Suprapubic skin (tissue), 4 donors: ENCODE measurements around the gene SLC25A29. TPM values are rescaled to one million over a fixed set of nuclear protein-coding genes. Genes with fewer than 3 reads are reported as not detected.
"Not testable (repeated sequence)": the region's sequence is repeated elsewhere in the genome, so short reads cannot be mapped to it uniquely, and the experiment has no call there.

ENCODE experiments used
- DNase-seq, 2 donors: peaks; one replicate each; pipeline ENCODE4 v3.0.0-alpha.2; 2019; ENCODE audit warnings: low spot score in 2 of 2
- H3K27ac ChIP-seq: fragments of 200-600 bp; sonication (generic); one replicate; pipeline ENCODE4 v1.5.1; 2019
- H3K27me3 ChIP-seq: fragments of 200-600 bp; sonication (generic); one replicate; pipeline ENCODE4 v1.5.1; 2019
- H3K36me3 ChIP-seq: fragments of 200-600 bp; sonication (generic); one replicate; pipeline ENCODE4 v1.5.1; 2019
- H3K4me1 ChIP-seq: fragments of 200-600 bp; sonication (generic); one replicate; pipeline ENCODE4 v1.5.1; 2019
- H3K4me3 ChIP-seq: fragments of 200-600 bp; sonication (generic); one replicate; pipeline ENCODE4 v1.5.1; 2019; ENCODE audit warnings: mild to moderate bottlenecking
- H3K9me3 ChIP-seq: fragments of 200-600 bp; sonication (generic); one replicate; pipeline ENCODE4 v1.5.1; 2019
- EP300 ChIP-seq: sonication (generic); formaldehyde crosslinking; IDR thresholded peaks from one replicate; pipeline ENCODE4 v1.6.1; 2017; ENCODE audit warnings: antibody characterized with exemption
- POLR2A ChIP-seq, 2 donors: fragments of 450-650 bp; IDR thresholded peaks; one replicate each; pipeline ENCODE4 v1.6.1; 2017; ENCODE audit warnings: antibody characterized with exemption in 2 of 2, mild to moderate bottlenecking in 2 of 2, moderate library complexity in 2 of 2
- POLR2AphosphoS5 ChIP-seq, 3 donors: sonication (generic); formaldehyde crosslinking; IDR thresholded peaks; one replicate each; pipeline ENCODE4 v1.6.1; 2017; ENCODE audit warnings: antibody characterized with exemption in 3 of 3
- WGBS: methylation state at CpG from one replicate; pipeline ENCODE4 v1.1.5; 2018; 5-methylcytosine and 5-hydroxymethylcytosine counted together
- total RNA-seq, 4 donors: library from RNA; depleted of rRNA; stranded (reverse); fragments of >200 nt; gene quantifications; one replicate each; pipeline ENCODE4 v1.1.0, GENCODE V29; 2016
- TF ChIP-seq, protein P1 (sequence below), 2 donors: fragments of 200-600 bp in 1 of 2; fragments of 450-650 bp in 1 of 2; sonication (generic) in 1 of 2; IDR thresholded peaks; one replicate each; pipeline ENCODE4 v1.5.1; 2016 to 2019; ENCODE audit warnings: antibody characterized with exemption in 2 of 2, mild to moderate bottlenecking in 1 of 2, moderate library complexity in 1 of 2

The SLC25A29 gene
- total RNA-seq, 4 donors from 2014 or later = 88.1 to 254 (median 120) TPM

- Histone ChIP-seq H3K4me3 (peak overlapping the region; percentile 72), H3K36me3 (peaks cover 5% of the 10 kb centered on the region), H3K27me3 (no peaks in the 10 kb centered on the region), H3K4me1 (peaks cover 55% of the 10 kb centered on the region), H3K9me3 (no peaks in the 10 kb centered on the region), H3K27ac (peak overlapping the region; percentile 91)
- DNase-seq = peak in 1 of 2 donors; percentile 76
- TF ChIP-seq EP300 (no peak), POLR2A (IDR thresholded peaks at IDR 0.05) (peak; percentile 18 to 24), POLR2AphosphoS5 (IDR thresholded peaks at IDR 0.05) (peak in 1 of 3 donors; percentile 22)
- TF ChIP-seq, protein P1, sequence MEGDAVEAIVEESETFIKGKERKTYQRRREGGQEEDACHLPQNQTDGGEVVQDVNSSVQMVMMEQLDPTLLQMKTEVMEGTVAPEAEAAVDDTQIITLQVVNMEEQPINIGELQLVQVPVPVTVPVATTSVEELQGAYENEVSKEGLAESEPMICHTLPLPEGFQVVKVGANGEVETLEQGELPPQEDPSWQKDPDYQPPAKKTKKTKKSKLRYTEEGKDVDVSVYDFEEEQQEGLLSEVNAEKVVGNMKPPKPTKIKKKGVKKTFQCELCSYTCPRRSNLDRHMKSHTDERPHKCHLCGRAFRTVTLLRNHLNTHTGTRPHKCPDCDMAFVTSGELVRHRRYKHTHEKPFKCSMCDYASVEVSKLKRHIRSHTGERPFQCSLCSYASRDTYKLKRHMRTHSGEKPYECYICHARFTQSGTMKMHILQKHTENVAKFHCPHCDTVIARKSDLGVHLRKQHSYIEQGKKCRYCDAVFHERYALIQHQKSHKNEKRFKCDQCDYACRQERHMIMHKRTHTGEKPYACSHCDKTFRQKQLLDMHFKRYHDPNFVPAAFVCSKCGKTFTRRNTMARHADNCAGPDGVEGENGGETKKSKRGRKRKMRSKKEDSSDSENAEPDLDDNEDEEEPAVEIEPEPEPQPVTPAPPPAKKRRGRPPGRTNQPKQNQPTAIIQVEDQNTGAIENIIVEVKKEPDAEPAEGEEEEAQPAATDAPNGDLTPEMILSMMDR (IDR thresholded peaks at IDR 0.05) = peak; percentile 52 to 75
- 1% methylated on average over 14 of the region's 82 CpGs for WGBS
Measured at GRCh38 chr14:100285021-100285912, 21.0 kb downstream of the SLC25A29 start.

DNA sequence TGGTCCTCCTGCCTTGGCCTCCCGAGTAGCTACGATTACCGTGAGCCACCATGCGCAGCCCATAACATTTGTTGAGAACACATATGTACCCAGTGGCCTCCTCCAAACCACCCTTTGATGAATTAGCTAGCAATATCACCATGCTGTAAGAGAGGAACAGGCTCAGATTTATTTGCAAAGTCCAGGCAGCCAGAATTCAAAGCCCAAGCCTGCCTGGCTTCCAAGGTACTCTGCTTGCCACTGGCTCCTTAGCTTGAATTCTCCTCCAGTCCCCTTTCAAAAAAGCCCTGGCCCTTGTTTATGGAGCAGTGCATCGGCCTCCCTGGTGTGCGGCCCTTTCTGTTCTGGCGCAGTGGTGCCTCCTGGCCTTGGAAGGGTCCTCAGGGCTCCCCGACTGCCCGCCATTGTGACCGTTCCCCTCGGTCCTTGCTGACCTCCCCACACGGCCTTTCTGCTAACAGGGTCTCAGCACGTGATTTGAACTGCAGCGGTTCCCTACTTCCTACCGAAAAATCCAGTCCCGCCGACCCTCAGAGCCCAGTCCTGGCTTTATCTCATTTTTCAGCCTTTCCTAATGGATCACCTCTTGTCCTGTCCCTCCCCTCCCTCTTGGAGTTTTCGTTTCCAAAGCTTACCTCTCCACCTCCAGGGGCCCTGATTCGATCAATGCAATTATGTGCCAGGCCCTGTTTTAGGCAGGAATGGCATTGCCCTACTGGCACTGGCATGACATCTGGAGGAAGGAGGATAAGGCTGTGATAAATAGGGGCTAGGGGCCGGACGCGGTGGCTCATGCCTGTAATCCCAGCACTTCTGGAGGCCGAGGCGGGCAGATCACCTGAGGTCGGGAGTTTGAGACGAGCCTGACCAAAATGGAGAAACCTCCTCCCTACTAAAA is 22.0 kb downstream of the SLC25A29 start:
- DNase-seq = no peak
- Histone ChIP-seq H3K36me3 (no peaks in the 10 kb centered on the region), H3K9me3 (no peaks in the 10 kb centered on the region), H3K27ac (peak overlapping the region; percentile 91), H3K27me3 (no peaks in the 10 kb centered on the region), H3K4me1 (peaks cover 46% of the 10 kb centered on the region), H3K4me3 (peak overlapping the region; percentile 72)
- 72% methylated on average over 25 of the region's 26 CpGs for WGBS
- TF ChIP-seq, protein P1 (IDR thresholded peaks at IDR 0.05) = no peak
- TF ChIP-seq POLR2A (IDR thresholded peaks at IDR 0.05) = no peak
- no peak for TF ChIP-seq POLR2AphosphoS5 (IDR thresholded peaks at IDR 0.05)
- TF ChIP-seq EP300 = no peak

GRCh38 chr14:100283436-100283835 is 22.8 kb downstream of the SLC25A29 start:
- DNase-seq, H3K4me3 ChIP-seq, H3K36me3 ChIP-seq, H3K27me3 ChIP-seq, H3K27ac ChIP-seq, H3K9me3 ChIP-seq: not testable (repeated sequence)
- peaks cover 46% of the 10 kb centered on the region for H3K4me1 ChIP-seq
- 91% methylated on average over 9 of the region's 9 CpGs for WGBS

- H3K27ac ChIP-seq = peak overlapping the region; percentile 0
- no peaks in the 10 kb centered on the region for H3K9me3 ChIP-seq
- no peaks in the 10 kb centered on the region for H3K36me3 ChIP-seq
- no peak for TF ChIP-seq POLR2AphosphoS5 (IDR thresholded peaks at IDR 0.05)
- TF ChIP-seq POLR2A (IDR thresholded peaks at IDR 0.05) = no peak
- TF ChIP-seq, protein P1 (IDR thresholded peaks at IDR 0.05) = no peak
- no peak for TF ChIP-seq EP300
- peaks cover 48% of the 10 kb centered on the region for H3K4me1 ChIP-seq
- DNase-seq = no peak
- no peaks in the 10 kb centered on the region for H3K27me3 ChIP-seq
- H3K4me3 ChIP-seq = no peak overlapping the region
- 80% methylated on average over 9 of the region's 9 CpGs for WGBS
Measured at GRCh38 chr14:100282766-100283419, 23.4 kb downstream of the SLC25A29 start.

DNA sequence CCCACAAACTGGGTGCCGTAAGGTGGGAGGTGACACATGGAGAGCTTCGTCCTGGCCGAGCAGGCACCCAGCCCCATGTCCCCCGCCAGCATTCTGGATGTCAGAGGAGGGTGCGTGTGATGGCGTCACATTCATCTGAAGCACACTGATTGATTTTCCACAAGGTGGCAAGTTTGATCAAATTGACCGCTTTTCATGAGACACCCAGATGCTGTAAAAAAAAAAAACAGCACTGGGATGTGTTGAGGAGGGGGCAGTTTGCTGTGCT is 24.2 kb downstream of the SLC25A29 start:
- Histone ChIP-seq H3K27ac (no peak overlapping the region), H3K9me3 (no peaks in the 10 kb centered on the region), H3K27me3 (no peaks in the 10 kb centered on the region), H3K4me1 (peaks cover 48% of the 10 kb centered on the region), H3K36me3 (peaks cover 5% of the 10 kb centered on the region), H3K4me3 (no peak overlapping the region)
- no peak for DNase-seq
- TF ChIP-seq POLR2AphosphoS5 (IDR thresholded peaks at IDR 0.05) (no peak), POLR2A (IDR thresholded peaks at IDR 0.05) (no peak), EP300 (no peak)
- TF ChIP-seq, protein P1 (IDR thresholded peaks at IDR 0.05) = no peak
- WGBS = 97% methylated on average over 7 of the region's 7 CpGs
